Stimulated activated CD8-positive, alpha-beta memory T cell treated with anti-CD3 and anti-CD28 coated beads, Interleukin-4, amount 100 ng/mL, for 48 hours (primary cell): Measurements from ENCODE around the gene ZBTB46.
"Not testable (repeated sequence)": the region's sequence is repeated elsewhere in the genome, so short reads cannot be mapped to it uniquely, and the experiment has no call there.

ENCODE experiments used
- DNase-seq: peaks from one replicate; pipeline ENCODE4 v3.0.0-alpha.2; 2020

Gene ZBTB46, protein sequence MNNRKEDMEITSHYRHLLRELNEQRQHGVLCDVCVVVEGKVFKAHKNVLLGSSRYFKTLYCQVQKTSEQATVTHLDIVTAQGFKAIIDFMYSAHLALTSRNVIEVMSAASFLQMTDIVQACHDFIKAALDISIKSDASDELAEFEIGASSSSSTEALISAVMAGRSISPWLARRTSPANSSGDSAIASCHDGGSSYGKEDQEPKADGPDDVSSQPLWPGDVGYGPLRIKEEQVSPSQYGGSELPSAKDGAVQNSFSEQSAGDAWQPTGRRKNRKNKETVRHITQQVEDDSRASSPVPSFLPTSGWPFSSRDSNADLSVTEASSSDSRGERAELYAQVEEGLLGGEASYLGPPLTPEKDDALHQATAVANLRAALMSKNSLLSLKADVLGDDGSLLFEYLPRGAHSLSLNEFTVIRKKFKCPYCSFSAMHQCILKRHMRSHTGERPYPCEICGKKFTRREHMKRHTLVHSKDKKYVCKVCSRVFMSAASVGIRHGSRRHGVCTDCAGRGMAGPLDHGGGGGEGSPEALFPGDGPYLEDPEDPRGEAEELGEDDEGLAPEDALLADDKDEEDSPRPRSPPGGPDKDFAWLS

DNA sequence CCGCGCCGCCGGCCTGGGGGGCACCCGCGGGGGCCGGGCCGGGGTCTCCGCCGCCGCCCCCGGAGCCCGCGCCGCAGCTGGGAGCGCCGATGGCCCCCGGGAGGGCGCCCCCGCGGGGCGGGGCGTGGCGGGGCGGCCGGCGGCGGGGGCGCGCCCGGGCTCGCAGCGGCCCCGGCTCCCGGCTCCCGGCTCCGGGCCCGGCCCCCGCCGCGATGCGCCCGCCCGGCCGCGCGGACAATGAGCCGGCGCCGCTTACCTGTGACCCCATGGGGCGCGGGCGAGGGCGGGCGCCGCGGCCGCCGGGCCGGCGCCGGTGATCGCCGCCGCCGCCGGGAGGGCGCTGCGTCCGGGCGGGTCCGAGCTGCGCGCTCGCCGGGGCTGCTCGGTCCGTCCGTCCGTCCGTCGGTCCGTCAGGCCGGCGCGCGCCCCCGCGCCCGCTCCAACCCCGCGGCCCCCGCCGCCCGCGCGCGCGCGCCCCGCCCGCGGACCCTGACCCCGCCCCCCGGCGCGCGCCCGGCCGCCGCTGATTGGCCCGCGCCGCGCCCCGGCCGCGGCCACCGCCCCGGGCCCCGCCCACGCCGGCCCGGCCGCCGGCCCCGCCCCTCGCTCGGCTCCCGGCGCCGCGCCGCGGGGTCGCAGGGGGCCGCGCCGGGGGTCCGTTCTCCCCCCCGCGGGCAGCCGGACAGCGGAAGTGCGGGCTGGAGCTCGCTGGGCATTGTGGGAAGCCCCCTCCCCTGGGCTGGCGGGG is at the start of gene ZBTB46:
ZBTB46 (minus strand) TSS at position 424 of the 748 bp plus-strand sequence. CDS start 40,507 bp downstream, outside the sequence.
- peak; percentile 58 for DNase-seq

DNA sequence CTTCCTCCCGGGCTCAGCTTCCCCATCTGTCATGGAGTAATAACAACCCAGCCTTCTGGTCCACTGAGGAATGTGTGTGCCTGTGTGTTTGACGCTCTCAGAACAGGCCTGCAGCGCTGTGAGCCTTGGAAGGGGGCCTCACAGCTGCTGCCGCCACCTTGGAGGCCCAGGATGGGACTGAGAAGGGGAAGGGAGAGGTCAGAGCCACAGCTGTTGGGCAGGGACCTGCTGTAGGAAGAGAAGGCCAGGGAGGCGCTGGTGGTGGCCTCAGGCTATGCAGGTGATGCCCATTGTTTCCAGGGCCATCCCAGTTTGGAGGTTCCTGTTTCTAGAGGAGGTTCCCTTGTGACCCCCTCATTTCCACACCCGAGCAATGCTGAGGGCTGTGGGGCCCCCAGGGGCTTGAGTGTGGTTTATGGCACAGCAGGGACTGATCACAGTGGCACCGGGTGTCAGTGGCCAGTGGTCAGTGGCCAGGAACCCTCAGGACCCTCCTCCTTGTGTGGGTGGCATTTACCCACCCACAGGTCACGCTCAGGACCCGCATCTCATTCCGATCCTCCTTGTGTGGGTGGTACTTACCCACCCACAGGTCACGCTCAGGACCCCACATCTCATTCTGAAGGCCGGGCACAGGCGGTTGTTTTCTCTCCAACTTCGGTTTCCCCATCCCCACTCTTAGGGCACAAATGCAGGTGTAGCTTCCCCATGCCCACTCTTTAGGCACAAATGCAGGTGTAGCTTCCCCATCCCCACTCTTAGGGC is 48.0 kb upstream of the ZBTB46 start:
- DNase-seq, result no peak

DNA sequence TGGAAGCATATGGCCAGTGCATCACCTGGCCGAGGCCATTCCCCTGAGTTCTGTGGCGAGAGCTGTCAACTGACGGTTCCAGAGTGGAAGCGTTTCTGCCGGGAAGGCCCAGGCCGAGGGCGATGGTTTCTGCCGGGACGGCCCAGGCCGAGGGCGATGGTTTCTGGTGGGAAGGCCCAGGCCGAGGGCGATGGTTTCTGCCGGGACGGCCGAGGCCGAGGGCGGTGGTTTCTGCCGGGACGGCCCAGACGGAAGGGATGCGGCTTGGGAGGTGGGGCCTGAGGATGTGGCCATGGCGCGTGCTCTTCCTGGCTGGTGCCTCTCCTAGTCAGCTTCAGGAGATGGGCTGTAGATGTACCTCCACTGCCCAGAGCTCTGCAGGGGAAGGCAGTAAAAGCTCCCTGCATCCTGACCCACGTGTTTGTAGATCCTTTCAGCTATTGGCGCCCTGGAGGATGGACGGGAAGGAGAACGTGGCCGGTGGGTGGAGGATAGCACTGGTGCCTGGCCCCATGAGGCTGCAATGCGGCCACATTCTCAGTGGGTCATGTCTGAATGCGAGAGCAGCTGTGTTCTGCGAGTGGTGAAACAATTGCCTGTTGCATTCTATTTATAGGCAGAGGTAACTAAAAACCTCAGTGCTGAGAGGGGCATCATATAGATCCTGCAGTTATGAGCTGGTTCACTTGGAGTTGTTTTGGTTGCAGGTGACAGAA is 46.8 kb upstream of the ZBTB46 start:
- DNase-seq, result no peak

DNA sequence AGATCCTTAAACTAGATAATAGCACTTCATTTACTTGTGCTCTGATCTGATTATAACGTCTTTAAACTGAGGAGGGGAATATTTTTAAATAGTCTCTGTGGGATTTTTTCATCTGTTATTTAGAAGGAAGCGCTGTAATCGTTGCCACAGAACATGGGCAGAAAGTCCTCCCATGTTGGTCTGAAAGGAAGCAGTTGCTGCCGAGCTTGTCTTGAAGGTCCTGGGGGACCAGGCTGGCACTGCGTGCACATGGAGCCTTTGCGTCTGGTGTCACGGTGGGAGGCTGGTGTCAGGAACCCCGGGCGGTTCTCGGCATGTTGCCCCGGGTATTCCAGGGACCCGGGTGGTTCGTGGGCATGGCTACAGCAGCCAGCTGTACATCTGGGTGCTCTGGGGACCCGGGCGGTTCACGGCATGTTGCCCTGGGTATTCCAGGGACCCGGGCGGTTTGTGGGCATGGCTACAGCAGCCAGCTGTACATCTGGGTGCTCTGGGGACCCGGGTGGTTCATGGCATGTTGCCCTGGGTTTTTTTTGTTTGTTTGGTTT is 45.5 kb upstream of the ZBTB46 start:
- no peak for DNase-seq

DNA sequence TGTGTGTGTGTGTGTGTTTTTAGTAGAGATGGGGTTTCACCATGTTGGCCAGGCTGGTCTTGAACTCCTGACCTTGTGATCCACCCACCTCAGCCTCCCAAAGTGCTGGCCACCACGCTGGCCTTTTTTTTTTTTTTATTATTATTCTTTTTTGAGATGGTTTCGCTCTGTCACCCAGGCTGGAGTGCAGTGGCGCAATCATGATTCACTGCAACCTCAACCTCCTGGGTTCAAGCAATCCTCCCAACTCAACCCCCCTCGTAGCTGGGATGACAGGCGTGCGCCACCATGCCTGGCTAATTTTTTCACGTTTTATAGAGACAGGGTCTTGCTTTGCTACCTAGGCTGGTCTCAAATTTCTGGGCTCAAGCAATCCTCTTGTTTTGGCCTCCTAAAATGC is 43.2 kb upstream of the ZBTB46 start:
- not testable (repeated sequence) for DNase-seq

DNA sequence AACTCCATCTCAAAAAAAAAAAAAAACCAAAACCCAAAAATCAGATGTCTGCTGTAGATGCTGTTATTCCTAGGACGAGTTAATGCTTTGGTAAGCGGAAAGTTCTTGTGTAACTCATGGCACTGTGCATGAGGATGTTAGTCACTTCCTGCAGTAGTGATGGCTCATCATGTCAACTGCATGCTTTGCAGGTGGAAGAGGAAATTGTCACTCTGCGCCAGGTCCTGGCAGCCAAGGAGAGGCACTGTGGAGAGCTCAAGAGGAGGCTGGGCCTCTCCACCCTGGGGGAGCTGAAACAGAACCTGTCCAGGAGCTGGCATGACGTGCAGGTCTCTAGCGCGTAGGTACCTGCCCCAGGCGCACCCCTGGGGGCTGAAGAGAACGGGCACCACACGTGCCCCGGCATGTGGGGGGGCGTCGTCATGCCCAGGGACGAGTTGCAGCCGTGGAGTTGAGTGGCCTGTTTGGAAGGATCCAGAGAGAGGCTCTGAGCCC is 42.5 kb upstream of the ZBTB46 start:
- peak; percentile 64 for DNase-seq

DNA sequence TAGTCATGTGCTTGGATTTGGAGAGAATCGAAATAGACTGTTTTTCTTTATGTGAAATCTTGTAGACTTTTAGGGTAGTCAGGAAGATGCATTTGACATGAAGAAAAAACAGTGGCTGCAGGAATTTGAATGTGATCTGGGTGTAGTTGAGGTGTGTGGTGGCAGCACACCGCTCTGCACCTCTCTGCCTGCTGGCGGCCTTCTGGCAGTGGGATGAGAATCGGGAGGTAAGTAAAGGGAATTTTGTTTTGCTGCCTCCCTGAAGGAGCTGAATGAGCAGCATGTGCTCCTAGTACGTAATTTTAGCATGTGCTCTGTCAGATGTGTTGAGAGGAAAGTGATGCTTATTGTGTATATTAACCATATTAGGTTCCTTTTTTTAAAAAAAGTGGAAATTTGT is 37.2 kb upstream of the ZBTB46 start:
- DNase-seq, result no peak

DNA sequence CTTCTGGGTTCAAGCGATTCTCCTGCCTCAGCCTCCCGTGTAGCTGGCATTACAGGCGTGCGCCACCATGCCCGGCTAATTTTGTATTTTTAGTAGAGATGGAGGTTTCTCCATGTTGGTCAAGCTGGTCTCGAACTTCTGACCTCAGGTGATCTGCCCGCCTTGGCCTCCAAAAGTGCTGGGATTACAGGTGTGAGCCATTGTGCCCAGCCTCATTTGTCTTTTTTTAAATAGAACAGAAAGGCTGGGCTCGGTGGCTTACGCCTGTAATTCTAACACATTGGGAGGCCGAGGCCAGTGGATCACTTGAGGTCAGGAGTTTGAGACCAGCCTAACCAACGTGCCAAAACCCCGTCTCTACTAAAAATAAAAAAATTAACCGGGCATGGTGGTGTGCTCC is 36.0 kb upstream of the ZBTB46 start:
- not testable (repeated sequence) for DNase-seq

DNA sequence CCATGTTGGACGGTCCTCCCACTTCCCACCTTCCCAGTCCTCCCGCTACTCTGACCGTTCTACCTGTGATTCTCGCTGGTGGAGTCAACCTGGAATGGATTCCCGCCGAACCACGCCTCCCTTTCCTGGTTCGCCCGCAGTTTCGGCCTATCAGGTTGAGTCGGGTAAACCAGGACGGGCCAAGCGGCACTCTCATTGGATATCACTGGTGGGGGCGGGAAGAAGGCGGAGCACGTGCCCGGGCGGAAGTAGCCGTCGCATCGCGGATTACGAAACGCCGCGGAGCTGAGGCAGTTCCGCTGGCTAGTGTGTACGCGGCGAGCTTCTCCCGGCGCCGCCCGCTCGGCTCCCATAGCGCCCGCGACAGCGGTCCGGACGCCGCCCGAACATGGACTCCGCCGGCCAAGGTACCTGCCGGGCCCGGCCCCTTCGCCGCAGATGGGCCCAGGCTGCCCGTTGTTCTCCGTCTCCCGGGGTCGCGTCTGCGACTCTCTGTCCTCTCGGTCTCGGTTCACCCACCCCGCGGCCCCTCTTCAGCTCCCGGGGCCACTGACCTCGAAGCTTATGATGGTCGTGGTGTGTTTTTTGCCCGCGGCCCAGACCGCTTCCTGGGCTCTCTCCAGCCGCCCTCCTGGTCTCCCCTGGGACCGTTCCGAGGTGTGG is 34.0 kb upstream of the ZBTB46 start, which contains the start of gene TPD52L2:
TPD52L2 (plus strand) TSS at position 293 of the 663 bp plus-strand sequence; CDS start at position 389, 96 bp downstream.
- DNase-seq, result peak; percentile 98

DNA sequence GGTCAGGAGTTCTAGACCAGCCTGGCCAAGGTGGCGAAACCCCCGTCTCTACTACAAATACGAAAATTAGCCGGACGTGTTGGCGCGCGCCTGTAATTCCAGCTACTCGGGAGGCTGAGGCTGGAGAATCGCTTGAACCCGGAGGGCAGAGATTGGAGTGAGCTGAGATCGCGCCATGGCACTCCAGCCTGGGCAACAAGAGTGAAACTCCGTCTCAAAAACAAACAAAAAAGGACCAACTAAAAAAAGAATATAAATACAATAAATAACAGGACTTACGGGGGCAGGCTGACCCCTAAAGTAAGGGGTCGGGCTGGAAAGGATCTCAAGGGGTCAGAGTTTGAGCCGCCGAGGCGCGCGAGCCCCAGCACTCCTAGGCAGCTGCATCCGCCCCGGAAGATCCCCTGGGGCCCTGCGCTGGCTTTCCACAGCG is 33.5 kb upstream of the ZBTB46 start:
- peak; percentile 47 for DNase-seq

DNA sequence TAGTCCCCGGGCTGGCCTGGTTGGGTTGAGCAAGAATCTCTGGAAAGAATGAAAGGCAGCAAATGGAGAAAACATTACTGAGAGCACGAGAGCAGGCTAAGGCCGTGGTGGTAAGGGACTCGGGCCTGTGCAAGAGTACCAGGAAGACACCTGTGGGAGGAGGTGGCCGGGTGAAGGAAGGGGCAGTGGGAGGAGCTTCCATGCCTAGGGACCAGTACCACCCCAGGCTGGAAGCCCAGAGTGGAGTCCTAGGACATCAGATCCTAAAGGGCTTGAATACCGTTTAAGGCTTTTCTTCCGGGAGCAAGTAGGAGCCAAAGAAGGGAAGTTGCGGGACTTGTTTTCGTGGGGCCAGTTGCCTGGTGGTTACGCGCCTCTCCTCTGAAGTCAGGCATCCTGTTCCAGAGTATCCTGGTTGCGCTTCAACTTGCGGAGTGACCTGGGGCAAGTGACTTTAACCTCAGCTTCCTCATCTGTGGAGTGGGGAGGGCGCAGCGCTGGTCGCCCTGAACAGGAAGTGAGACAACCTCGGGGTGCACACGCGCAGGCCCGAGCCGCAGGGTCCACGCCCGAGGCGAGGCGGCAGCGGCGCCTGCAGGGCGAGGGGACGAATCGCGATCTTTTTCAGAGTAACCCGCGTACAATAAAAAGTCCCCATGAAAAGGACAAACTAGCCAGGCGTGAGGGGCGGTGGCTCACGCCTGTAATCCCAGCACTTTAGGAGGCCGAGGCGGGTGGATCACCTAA is 32.9 kb upstream of the ZBTB46 start:
- DNase-seq, result peak; percentile 83

DNA sequence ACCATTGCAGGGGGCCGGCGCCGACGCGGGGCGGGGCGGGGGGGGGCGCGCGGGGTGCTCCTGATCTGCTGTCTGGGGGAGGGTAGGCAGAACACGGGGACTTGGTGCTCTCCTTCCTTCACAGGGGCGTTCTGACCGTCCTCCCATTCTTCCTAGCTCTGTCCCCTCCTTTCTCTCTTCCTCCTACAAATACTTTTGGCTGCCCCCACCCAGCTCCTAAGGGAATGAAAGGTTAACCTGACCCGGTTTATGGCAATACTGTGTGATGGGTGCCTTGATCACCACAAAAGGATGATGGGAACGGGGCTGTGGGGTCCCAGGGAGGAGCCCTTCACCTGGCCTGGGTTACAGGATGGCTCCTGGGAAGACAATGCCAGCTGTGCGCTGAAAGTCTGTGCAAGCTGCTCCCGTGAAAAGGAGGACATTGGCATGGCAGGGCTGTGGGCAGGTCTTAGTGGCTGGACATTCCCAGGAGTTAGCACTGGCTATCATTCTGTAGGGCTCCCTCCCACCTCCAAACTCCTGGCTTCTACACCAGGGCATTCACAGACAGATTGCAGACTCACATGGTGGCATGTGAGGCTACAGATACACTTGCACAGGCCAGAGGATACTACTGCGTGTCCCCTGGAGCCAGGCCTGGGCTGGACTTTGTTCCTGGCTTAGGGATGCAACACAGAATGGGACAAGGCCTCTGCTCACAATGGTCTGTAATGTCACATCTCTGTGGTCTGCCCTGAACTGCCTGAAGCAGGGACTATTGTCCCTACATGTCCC is 32.1 kb upstream of the ZBTB46 start:
- DNase-seq, result no peak

DNA sequence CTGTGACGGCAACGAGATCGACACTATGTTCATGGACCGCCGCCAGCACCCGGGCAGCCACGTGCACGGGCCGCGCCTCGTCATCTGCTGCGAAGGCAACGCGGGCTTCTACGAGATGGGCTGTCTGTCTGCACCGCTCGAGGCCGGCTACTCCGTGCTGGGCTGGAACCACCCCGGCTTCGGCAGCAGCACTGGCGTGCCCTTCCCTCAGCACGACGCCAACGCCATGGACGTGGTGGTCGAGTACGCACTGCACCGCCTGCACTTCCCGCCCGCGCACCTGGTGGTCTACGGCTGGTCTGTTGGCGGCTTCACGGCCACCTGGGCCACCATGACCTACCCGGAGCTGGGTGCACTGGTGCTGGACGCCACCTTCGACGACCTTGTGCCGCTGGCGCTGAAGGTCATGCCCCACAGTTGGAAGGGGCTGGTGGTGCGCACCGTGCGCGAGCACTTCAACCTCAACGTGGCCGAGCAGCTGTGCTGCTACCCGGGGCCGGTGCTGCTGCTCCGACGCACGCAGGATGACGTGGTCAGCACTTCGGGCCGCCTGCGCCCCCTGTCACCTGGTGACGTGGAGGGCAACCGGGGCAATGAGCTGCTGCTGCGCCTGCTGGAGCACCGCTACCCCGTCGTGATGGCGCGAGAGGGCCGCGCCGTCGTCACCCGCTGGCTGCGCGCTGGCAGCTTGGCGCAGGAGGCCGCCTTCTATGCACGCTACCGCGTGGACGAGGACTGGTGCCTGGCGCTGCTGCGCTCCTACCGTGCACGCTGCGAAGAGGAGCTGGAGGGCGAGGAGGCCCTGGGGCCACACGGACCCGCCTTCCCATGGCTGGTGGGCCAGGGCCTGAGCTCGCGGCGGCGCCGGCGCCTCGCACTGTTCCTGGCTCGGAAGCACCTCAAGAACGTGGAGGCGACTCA is 31.2 kb upstream of the ZBTB46 start:
- no peak for DNase-seq

DNA sequence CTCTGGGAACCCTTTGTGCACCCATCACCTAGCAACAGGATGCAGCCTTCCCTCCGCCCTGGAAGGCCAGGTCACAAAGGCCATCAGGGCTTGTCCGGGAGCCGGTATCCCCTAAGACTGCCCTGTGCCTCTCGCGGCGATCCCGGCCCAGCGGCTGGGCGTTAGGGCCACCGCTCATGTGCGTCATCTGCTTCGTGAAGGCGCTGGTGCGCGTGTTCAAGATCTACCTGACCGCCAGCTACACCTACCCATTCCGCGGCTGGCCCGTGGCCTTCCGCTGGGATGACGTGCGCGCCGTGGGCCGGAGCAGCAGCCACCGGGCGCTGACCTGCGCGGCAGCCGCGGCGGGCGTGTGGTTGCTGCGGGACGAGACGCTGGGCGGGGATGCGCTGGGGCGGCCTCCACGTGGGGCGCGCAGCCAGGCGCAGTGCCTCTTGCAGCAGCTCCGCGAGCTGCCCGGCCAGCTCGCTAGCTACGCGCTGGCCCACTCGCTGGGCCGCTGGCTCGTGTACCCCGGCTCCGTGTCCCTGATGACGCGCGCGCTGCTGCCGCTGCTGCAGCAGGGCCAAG is 30.4 kb upstream of the ZBTB46 start, which contains the start of gene ABHD16B:
ABHD16B (plus strand) TSS at position 134 of the 570 bp plus-strand sequence; CDS start at position 177, 43 bp downstream.
- DNase-seq, result no peak

DNA sequence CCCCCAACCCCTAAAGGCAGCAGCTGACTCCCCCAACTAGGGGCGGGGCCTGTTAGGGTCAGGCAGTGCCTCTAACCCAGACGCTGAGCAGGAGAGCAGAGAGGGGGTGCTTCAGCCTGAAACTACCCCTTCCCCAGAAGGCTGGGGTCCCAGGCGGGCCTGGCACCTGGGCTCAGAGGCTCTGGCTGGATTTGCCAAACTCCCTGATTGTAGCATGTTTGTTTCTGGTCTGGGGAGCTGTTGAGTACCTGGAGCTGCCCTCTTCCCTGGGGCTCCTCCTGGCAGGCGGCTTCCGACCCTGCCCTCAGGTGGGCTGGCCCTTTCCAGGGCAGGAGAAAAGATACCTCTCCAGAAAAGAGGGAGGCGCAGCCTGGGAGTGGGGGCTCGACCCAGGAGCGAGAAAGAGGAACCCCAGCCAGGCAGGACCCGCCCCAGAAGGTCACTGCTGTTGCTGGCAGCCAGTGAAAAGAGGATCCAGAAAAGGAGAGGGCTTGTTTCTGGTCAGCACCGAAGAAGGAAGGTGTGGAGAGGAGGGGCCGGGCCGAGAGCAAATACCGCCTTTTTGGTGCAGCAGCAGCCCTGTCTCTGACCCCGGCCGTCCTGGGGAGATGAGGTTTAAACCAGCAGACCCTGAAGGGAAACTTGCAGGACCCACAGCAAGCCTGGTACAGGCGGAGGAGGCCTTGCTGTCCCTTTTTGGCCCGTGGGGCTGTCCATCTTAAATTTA is 29.4 kb upstream of the ZBTB46 start:
- no peak for DNase-seq

DNA sequence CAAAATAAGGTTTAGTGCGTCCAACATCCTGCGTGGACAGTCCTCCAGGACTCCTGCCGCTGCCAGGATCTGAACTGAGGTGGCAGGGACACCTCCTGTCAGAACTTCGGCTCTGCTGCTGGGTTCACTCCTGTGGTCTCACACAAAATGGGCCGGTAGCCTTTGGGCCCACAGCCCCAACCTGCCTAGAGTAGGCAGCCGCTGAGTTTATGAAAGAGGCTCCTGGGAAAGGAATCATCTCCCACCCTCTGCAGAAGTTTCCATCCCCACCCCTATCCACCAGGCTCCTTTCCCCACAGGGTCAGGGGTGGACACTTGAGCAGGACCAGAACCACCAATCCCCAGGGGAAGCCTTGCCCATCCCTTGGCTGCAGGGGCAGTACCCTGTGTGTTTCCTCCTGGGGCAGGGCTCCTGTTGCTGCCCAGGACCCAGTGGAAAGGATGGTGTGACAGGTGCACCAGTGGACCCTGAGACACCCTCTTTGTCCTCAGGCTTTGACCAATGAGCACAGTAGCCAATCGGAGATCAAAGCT is 28.2 kb upstream of the ZBTB46 start:
- DNase-seq, result no peak
